Upper lobe of left lung (tissue), 6 donors: ENCODE results near the gene ARHGAP26. TPM values are rescaled to one million over a fixed set of nuclear protein-coding genes. Genes with fewer than 3 reads are reported as not detected.

Source experiments
- ATAC-seq, 2 donors: fragments of 200-7000 bp; cut with Tn5 transposase; one replicate each; pipeline ENCODE4 v1.9.1; 2022; ENCODE audit warnings: mild to moderate bottlenecking in 2 of 2, moderate library complexity in 2 of 2; ENCODE audit not compliant: low FRiP score in 2 of 2
- DNase-seq, 2 donors: peaks; one replicate each; pipeline ENCODE4 v3.0.0-alpha.2; 2019 to 2020
- H3K27ac ChIP-seq, 4 donors: fragments of 200-600 bp; sonication (generic); one replicate each; pipeline ENCODE4 v1.5.1; 2016 to 2019
- H3K27me3 ChIP-seq, 4 donors: fragments of 200-600 bp; sonication (generic); one replicate each; pipeline ENCODE4 v1.5.1; 2017 to 2019
- H3K36me3 ChIP-seq, 4 donors: fragments of 200-600 bp; sonication (generic); one replicate each; pipeline ENCODE4 v1.5.1; 2016 to 2019
- H3K4me1 ChIP-seq, 4 donors: fragments of 200-600 bp; sonication (generic); one replicate each; pipeline ENCODE4 v1.5.1; 2018 to 2019
- H3K4me3 ChIP-seq, 4 donors: fragments of 200-600 bp; sonication (generic); one replicate each; pipeline ENCODE4 v1.5.1; 2017 to 2019; ENCODE audit warnings: mild to moderate bottlenecking in 2 of 4, moderate library complexity in 1 of 4
- H3K9me3 ChIP-seq, 4 donors: fragments of 200-600 bp; sonication (generic); one replicate each; pipeline ENCODE4 v1.5.1; 2018 to 2019
- CTCF ChIP-seq, 6 experiments: fragments of 450-650 bp in 4 of 6; fragments of 200-600 bp in 2 of 6; sonication (generic) in 2 of 6; IDR thresholded peaks; one replicate each; pipeline ENCODE4 v1.5.1; 2016 to 2019; ENCODE audit warnings: antibody characterized with exemption in 6 of 6
- EP300 ChIP-seq, 4 donors: sonication (generic); formaldehyde crosslinking; IDR thresholded peaks; one replicate each; pipeline ENCODE4 v1.5.1; 2017; ENCODE audit warnings: antibody characterized with exemption in 4 of 4, control low read depth in 2 of 4
- POLR2A ChIP-seq, 4 donors: fragments of 450-650 bp; IDR thresholded peaks; one replicate each; pipeline ENCODE4 v1.5.1; 2016 to 2017; ENCODE audit warnings: antibody characterized with exemption in 4 of 4, mild to moderate bottlenecking in 2 of 4
- POLR2AphosphoS5 ChIP-seq, 2 donors: sonication (generic); formaldehyde crosslinking; IDR thresholded peaks; one replicate each; pipeline ENCODE4 v1.5.1; 2017; ENCODE audit warnings: antibody characterized with exemption in 2 of 2
- WGBS, 2 donors: methylation state at CpG; one replicate each; pipeline ENCODE4 v1.1.5; 2017 to 2018; 5-methylcytosine and 5-hydroxymethylcytosine counted together
- total RNA-seq, 6 donors: library from RNA; depleted of rRNA in 4 of 6; stranded (reverse); fragments of >200 nt in 4 of 6; gene quantifications; one replicate each; pipeline versions ENCODE4 v1.1.0 to v1.2.1, GENCODE V29; 2016 to 2021
- donor health status: DM: no; HTN: no; CAD: no; lungs with moderate emphysema.
- donor health status: DM: no; HTN: yes; CAD: no; lungs with severe emphysema.

ARHGAP26 gene
- total RNA-seq, 6 donors from 2014 or later = 34.9 to 90.1 (median 38.9) TPM

- peak overlapping the region in 3 of 4 donors; percentile 30 to 58 (median 36) for H3K27ac ChIP-seq
- no peak overlapping the region for H3K4me3 ChIP-seq
- peaks cover 14 to 28% (median 23%) of the 10 kb centered on the region in 4 donors for H3K4me1 ChIP-seq
- H3K9me3 ChIP-seq = no peaks in the 10 kb centered on the region
- DNase-seq (no peak), ATAC-seq (no peak)
- 59 to 64% methylated on average over 3 of the region's 3 CpGs for WGBS, 2 donors
- H3K27me3 ChIP-seq = no peaks in the 10 kb centered on the region
- TF ChIP-seq EP300 (IDR thresholded peaks at IDR 0.05) (no peak), CTCF (IDR thresholded peaks at IDR 0.05) (no peak), POLR2A (IDR thresholded peaks at IDR 0.05) (no peak), POLR2AphosphoS5 (IDR thresholded peaks at IDR 0.05) (no peak)
- peaks cover 12 to 39% (median 20%) of the 10 kb centered on the region in 4 donors for H3K36me3 ChIP-seq
Observed at GRCh38 chr5:142901476-142902185, 131.5 kb downstream of the ARHGAP26 start.

- H3K9me3 ChIP-seq = no peaks in the 10 kb centered on the region
- H3K4me3 ChIP-seq = no peak overlapping the region
- no peaks in the 10 kb centered on the region for H3K27me3 ChIP-seq
- peaks cover 14 to 28% (median 21%) of the 10 kb centered on the region in 4 donors for H3K4me1 ChIP-seq
- DNase-seq = no peak
- TF ChIP-seq POLR2A (IDR thresholded peaks at IDR 0.05) = no peak
- TF ChIP-seq EP300 (IDR thresholded peaks at IDR 0.05) = no peak
- no peak for TF ChIP-seq CTCF (IDR thresholded peaks at IDR 0.05)
- TF ChIP-seq POLR2AphosphoS5 (IDR thresholded peaks at IDR 0.05) = no peak
- peak overlapping the region; percentile 30 to 58 (median 34) for H3K27ac ChIP-seq
- 63 to 73% methylated on average over 8 to 10 of the region's 10 CpGs for WGBS, 2 donors
- peaks cover 12 to 45% (median 25%) of the 10 kb centered on the region in 4 donors for H3K36me3 ChIP-seq
- no peak for ATAC-seq
Observed at GRCh38 chr5:142902186-142902965, 132.2 kb downstream of the ARHGAP26 start.

- Histone ChIP-seq H3K9me3 (no peaks in the 10 kb centered on the region), H3K36me3 (peaks cover 12 to 51% (median 32%) of the 10 kb centered on the region in 4 donors), H3K4me3 (no peak overlapping the region), H3K4me1 (peaks cover 14 to 28% (median 21%) of the 10 kb centered on the region in 4 donors), H3K27me3 (no peaks in the 10 kb centered on the region), H3K27ac (no peak overlapping the region)
- DNase-seq (no peak), ATAC-seq (no peak)
- 93 to 95% methylated on average over 4 of the region's 4 CpGs for WGBS, 2 donors
- TF ChIP-seq EP300 (IDR thresholded peaks at IDR 0.05) (no peak), POLR2AphosphoS5 (IDR thresholded peaks at IDR 0.05) (no peak), POLR2A (IDR thresholded peaks at IDR 0.05) (no peak), CTCF (IDR thresholded peaks at IDR 0.05) (no peak)
Observed at GRCh38 chr5:142904416-142904815, 134.2 kb downstream of the ARHGAP26 start.

- H3K4me1 ChIP-seq = peaks cover 14 to 28% (median 23%) of the 10 kb centered on the region in 4 donors
Observed at GRCh38 chr5:142905348-142905747, 135.2 kb downstream of the ARHGAP26 start.

More at GRCh38 chr5:142905348-142905747, 135.2 kb downstream of the ARHGAP26 start:
- no peak for TF ChIP-seq POLR2A (IDR thresholded peaks at IDR 0.05)
- no peak for TF ChIP-seq CTCF (IDR thresholded peaks at IDR 0.05)
- TF ChIP-seq POLR2AphosphoS5 (IDR thresholded peaks at IDR 0.05) = no peak
- no peak for TF ChIP-seq EP300 (IDR thresholded peaks at IDR 0.05)
- DNase-seq = no peak
- no peak overlapping the region for H3K4me3 ChIP-seq
- H3K27ac ChIP-seq = no peak overlapping the region
- H3K36me3 ChIP-seq = peaks cover 12 to 54% (median 32%) of the 10 kb centered on the region in 4 donors
- H3K27me3 ChIP-seq = no peaks in the 10 kb centered on the region
- no peak for ATAC-seq
- WGBS, 2 donors = 93 to 97% methylated on average over 2 of the region's 2 CpGs
- no peaks in the 10 kb centered on the region for H3K9me3 ChIP-seq
